Esophagus squamous epithelium (tissue), 4 donors: Measurements from ENCODE around the gene SH3TC1.

ENCODE experiments used
- CTCF ChIP-seq, 6 experiments: fragments of 450-650 bp in 4 of 6; fragments of 200-600 bp in 2 of 6; sonication (generic) in 2 of 6; IDR thresholded peaks; one replicate each; pipeline ENCODE4 v1.5.1; 2016 to 2019; ENCODE audit warnings: antibody characterized with exemption in 6 of 6, mild to moderate bottlenecking in 4 of 6, moderate library complexity in 4 of 6
- POLR2A ChIP-seq, 4 donors: fragments of 450-650 bp; IDR thresholded peaks; one replicate each; pipeline ENCODE4 v1.6.1; 2017; ENCODE audit warnings: antibody characterized with exemption in 4 of 4, mild to moderate bottlenecking in 4 of 4, moderate library complexity in 3 of 4

- TF ChIP-seq CTCF (IDR thresholded peaks at IDR 0.05) (no peak), POLR2A (IDR thresholded peaks at IDR 0.05) (no peak)
These were observed 6.9 kb downstream of the SH3TC1 start for GRCh38 chr4:8205749-8206611.
